Neuronal stem cell (in vitro differentiated cells): ENCODE measurements around the gene SCRN3.
"Not testable (repeated sequence)": the region's sequence is repeated elsewhere in the genome, so short reads cannot be mapped to it uniquely, and the experiment has no call there.

Source experiments
- DNase-seq: peaks from one replicate; pipeline ENCODE4 v3.0.0-alpha.2; 2013; ENCODE audit warnings: low spot score
- H2AFZ ChIP-seq: one replicate; pipeline ENCODE4 v1.6.1; 2013; ENCODE audit warnings: mild to moderate bottlenecking, low read length, inconsistent platforms
- H2AK5ac ChIP-seq: 2 replicates; pipeline ENCODE4 v1.6.1; 2013; ENCODE audit warnings: low read depth, mild to moderate bottlenecking, inconsistent platforms, low read length, moderate library complexity, mixed read lengths
- H2BK120ac ChIP-seq: 2 replicates; pipeline ENCODE4 v1.6.1; 2013; ENCODE audit warnings: low read depth, mild to moderate bottlenecking, inconsistent platforms, low read length, moderate library complexity, mixed read lengths
- H2BK12ac ChIP-seq: one replicate; pipeline ENCODE4 v1.6.1; 2013; ENCODE audit warnings: low read length, inconsistent platforms
- H2BK15ac ChIP-seq: 2 replicates; pipeline ENCODE4 v1.6.1; 2013; ENCODE audit warnings: mild to moderate bottlenecking, low read length, inconsistent platforms, mixed read lengths
- H2BK5ac ChIP-seq: one replicate; pipeline ENCODE4 v1.6.1; 2013; ENCODE audit warnings: inconsistent platforms, mild to moderate bottlenecking, low read length, moderate library complexity
- H3K14ac ChIP-seq: one replicate; pipeline ENCODE4 v1.6.1; 2013; ENCODE audit warnings: low read length, inconsistent platforms
- H3K18ac ChIP-seq: 2 replicates; pipeline ENCODE4 v1.6.1; 2013; ENCODE audit warnings: low read length, inconsistent platforms
- H3K23ac ChIP-seq: 2 replicates; pipeline ENCODE4 v1.6.1; 2013; ENCODE audit warnings: low read depth, mild to moderate bottlenecking, mixed read lengths, low read length, inconsistent platforms; ENCODE audit not compliant: poor library complexity
- H3K27ac ChIP-seq: replicated peaks from 3 replicates; pipeline ENCODE4 v1.5.1; 2013; ENCODE audit warnings: low read length, inconsistent platforms
- H3K27me3 ChIP-seq, 3 experiments: 2 replicates each; pipeline ENCODE4 v1.6.1; 2013; ENCODE audit warnings: low read length in 3 of 3, mild to moderate bottlenecking in 2 of 3, inconsistent platforms in 1 of 3, low read depth in 1 of 3, mixed read lengths in 1 of 3, moderate library complexity in 1 of 3; ENCODE audit not compliant: control insufficient read depth in 3 of 3, insufficient read depth in 3 of 3
- H3K36me3 ChIP-seq, 2 donors: replicated peaks in 1 of 2; 2 replicates each; pipeline ENCODE4 v1.6.1; 2013; ENCODE audit warnings: low read length in 2 of 2; ENCODE audit not compliant: control insufficient read depth in 2 of 2, insufficient read depth in 2 of 2
- H3K4ac ChIP-seq: 2 replicates; pipeline ENCODE4 v1.6.1; 2013; ENCODE audit warnings: inconsistent platforms, mild to moderate bottlenecking, low read length, moderate library complexity
- H3K4me1 ChIP-seq, 2 donors: 1 replicate in 1 of 2; 2 replicates in 1 of 2; pipeline ENCODE4 v1.6.1; 2013; ENCODE audit warnings: low read length in 2 of 2, low read depth in 1 of 2; ENCODE audit not compliant: control insufficient read depth in 2 of 2, insufficient read depth in 1 of 2
- H3K4me2 ChIP-seq: one replicate; pipeline ENCODE4 v1.6.1; 2013; ENCODE audit warnings: mild to moderate bottlenecking, low read length, inconsistent platforms; ENCODE audit not compliant: insufficient read depth, poor library complexity, severe bottlenecking
- H3K4me3 ChIP-seq, 2 donors: 2 replicates each; pipeline ENCODE4 v1.5.1; 2013; ENCODE audit warnings: low read length in 2 of 2, mild to moderate bottlenecking in 2 of 2, inconsistent platforms in 1 of 2, moderate library complexity in 1 of 2
- H3K79me1 ChIP-seq: one replicate; pipeline ENCODE4 v1.6.1; 2013; ENCODE audit warnings: low read depth, mild to moderate bottlenecking, inconsistent platforms, low read length, moderate library complexity
- H3K9ac ChIP-seq: one replicate; pipeline ENCODE4 v1.6.1; 2013; ENCODE audit warnings: mild to moderate bottlenecking, low read depth, low read length, inconsistent platforms; ENCODE audit not compliant: poor library complexity
- H3K9me3 ChIP-seq, 2 donors: replicated peaks in 1 of 2; 2 replicates each; pipeline versions ENCODE3 to v1.6.1; 2013; ENCODE audit warnings: low read length in 2 of 2, mild to moderate bottlenecking in 2 of 2, inconsistent platforms in 1 of 2, low read depth in 1 of 2, mixed read lengths in 1 of 2, moderate library complexity in 1 of 2; ENCODE audit not compliant: control insufficient read depth in 2 of 2, insufficient read depth in 1 of 2
- H4K8ac ChIP-seq: one replicate; pipeline ENCODE4 v1.6.1; 2013; ENCODE audit warnings: low read depth, mild to moderate bottlenecking, inconsistent platforms, low read length, moderate library complexity
- H4K91ac ChIP-seq: one replicate; pipeline ENCODE4 v1.6.1; 2013; ENCODE audit warnings: low read length, low read depth, mild to moderate bottlenecking, inconsistent platforms; ENCODE audit not compliant: poor library complexity
- WGBS, 2 donors: extraction: QIAGEN DNeasy Blood & Tissue Kit; methylation state at CpG; one replicate each; pipeline ENCODE4 v1.1.7; 2013; ENCODE audit warnings: missing lambda C conversion rate in 2 of 2, mixed read lengths in 1 of 2; ENCODE audit not compliant: insufficient read length in 2 of 2, insufficient replicate concordance in 1 of 2; ENCODE audit errors: extremely low coverage in 2 of 2; 5-methylcytosine and 5-hydroxymethylcytosine counted together

SCRN3 gene

DNA sequence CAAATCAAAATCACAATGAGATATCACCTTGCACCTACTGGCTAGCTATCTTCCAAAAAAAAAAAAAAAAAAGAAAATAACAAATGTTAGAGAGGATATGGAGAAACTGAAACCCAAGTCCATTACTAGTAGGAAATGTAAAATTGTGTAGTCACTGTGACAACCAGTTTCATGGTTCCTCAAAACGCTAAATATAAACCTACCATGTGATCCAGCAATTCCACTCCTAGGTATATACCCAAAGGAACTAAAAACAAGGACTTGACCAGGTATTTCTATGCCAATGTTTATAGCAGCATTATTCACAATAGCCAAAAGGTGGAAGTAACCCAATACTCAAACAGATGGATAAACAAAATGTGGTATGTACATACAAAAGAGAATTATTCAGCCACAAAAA, 11.7 kb upstream of the SCRN3 start:
- Histone ChIP-seq H4K8ac (no peak overlapping the region), H3K4me3 (no peak overlapping the region)
- DNase-seq: no peak

DNA sequence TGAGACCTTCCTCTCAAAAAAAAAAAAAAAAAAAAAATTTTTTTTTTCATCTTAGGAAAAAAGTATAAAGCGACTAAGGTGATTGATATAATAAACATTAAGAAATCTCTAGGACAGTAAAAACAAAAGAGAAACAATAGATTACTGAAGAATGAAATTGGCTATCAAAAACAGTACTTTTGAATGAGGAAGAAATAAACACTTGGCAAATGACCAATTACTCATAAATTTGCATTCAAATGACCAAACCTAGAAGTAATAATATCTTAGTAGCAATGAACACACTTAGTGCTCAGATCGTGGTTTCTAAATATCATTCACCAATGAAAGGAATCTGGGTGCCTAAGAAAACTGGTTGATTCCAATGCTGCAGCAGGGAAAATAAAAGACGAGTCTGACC, 10.3 kb upstream of the SCRN3 start:
- H2AK5ac ChIP-seq: no peak overlapping the region
- no peaks in the 10 kb centered on the region for H3K4me1 ChIP-seq
- H3K79me1 ChIP-seq: no peaks in the 10 kb centered on the region
- no peak overlapping the region for H2BK5ac ChIP-seq
- no peak for DNase-seq
- H3K23ac ChIP-seq: no peak overlapping the region
- no peak overlapping the region for H3K4ac ChIP-seq
- no peak overlapping the region for H2AFZ ChIP-seq
- no CpG with 5 or more reads among the region's 3 CpGs for WGBS, 2 donors
- no peaks in the 10 kb centered on the region for H3K9me3 ChIP-seq
- peaks cover 5 to 62% of the 10 kb centered on the region in 2 donors for H3K36me3 ChIP-seq
- no peak overlapping the region for H2BK15ac ChIP-seq
- H3K18ac ChIP-seq: no peak overlapping the region
- H4K91ac ChIP-seq: no peak overlapping the region
- H3K4me3 ChIP-seq: no peak overlapping the region
- no peak overlapping the region for H3K27ac ChIP-seq
- no peak overlapping the region for H4K8ac ChIP-seq
- H2BK120ac ChIP-seq: no peak overlapping the region
- H2BK12ac ChIP-seq: no peak overlapping the region
- H3K27me3 ChIP-seq: no peaks in the 10 kb centered on the region
- no peak overlapping the region for H3K9ac ChIP-seq
- H3K14ac ChIP-seq: no peak overlapping the region
- no peak overlapping the region for H3K4me2 ChIP-seq

More for the DNA sequence above, 11.7 kb upstream of the SCRN3 start:
- Histone ChIP-seq H3K14ac (no peak overlapping the region), H3K18ac (no peak overlapping the region), H3K9me3 (no peaks in the 10 kb centered on the region), H2BK12ac (no peak overlapping the region), H3K4me2 (no peak overlapping the region), H2AK5ac (no peak overlapping the region), H2BK120ac (no peak overlapping the region), H3K9ac (no peak overlapping the region), H3K27me3 (no peaks in the 10 kb centered on the region), H3K4me1 (no peaks in the 10 kb centered on the region), H2BK5ac (no peak overlapping the region), H4K91ac (no peak overlapping the region), H3K4ac (no peak overlapping the region), H3K23ac (no peak overlapping the region), H3K36me3 (peaks cover 8 to 70% of the 10 kb centered on the region in 2 donors), H2BK15ac (no peak overlapping the region), H3K27ac (no peak overlapping the region), H3K79me1 (no peaks in the 10 kb centered on the region), H2AFZ (no peak overlapping the region)
- no CpG with 5 or more reads among the region's 1 CpG for WGBS, 2 donors

DNA sequence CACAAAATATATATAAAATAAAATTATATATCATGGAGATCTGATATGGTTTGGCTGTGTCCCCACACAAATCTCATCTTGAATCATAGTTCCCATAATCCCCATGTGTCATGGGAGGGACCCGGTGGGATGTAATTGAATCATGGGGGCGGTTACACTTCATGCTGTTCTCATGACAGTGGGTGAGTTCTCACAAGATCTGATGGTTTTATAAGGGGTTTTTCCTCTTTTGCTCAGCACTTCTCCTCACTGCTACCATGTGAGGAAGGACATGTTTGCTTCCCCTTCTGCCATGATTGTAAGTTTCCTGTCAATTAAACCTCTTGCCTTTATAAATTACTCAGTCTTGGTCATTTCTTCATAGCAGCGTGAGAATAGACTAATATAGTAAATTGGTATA, 6.8 kb upstream of the SCRN3 start:
- not testable (repeated sequence) for H2BK5ac ChIP-seq, H3K14ac ChIP-seq, H3K79me1 ChIP-seq, H4K8ac ChIP-seq, H2BK15ac ChIP-seq, DNase-seq, H2AFZ ChIP-seq, H2BK12ac ChIP-seq, H4K91ac ChIP-seq, H3K9me3 ChIP-seq, H3K27me3 ChIP-seq, H3K23ac ChIP-seq, H2BK120ac ChIP-seq, H3K18ac ChIP-seq, H3K4me2 ChIP-seq, H3K4ac ChIP-seq, H3K4me3 ChIP-seq, H3K9ac ChIP-seq, H3K27ac ChIP-seq, H3K4me1 ChIP-seq, H2AK5ac ChIP-seq
- peaks cover 5 to 61% of the 10 kb centered on the region in 2 donors for H3K36me3 ChIP-seq
- WGBS, 2 donors: no CpG with 5 or more reads among the region's 3 CpGs

DNA sequence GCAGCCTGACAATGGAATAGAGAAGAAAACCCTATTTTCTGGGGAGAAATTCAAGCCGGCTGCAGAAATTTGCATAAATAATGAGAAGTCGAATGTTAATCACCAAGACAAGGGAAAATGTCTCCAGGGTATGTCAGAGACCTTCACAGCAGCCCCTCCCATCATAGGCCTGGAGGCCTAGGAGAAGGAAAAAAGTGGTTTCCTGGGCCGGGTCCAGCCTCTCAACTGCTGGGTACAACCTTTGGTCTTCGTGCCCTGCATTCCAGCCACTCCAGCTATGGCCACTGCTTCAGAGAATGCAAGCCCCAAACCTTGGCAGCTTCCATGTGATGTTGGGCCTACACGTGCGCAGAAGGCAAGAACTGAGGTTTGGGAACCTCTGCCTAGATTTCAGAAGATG, 6.0 kb upstream of the SCRN3 start:
- Histone ChIP-seq H3K79me1 (no peaks in the 10 kb centered on the region), H2AFZ (no peak overlapping the region), H2BK12ac (no peak overlapping the region), H2BK5ac (no peak overlapping the region), H4K91ac (no peak overlapping the region), H3K4ac (no peak overlapping the region), H4K8ac (no peak overlapping the region), H3K23ac (no peak overlapping the region), H3K4me3 (no peak overlapping the region), H3K4me1 (peaks cover 0 to 4% of the 10 kb centered on the region in 2 donors), H3K27ac (no peak overlapping the region), H3K36me3 (peaks cover 5 to 53% of the 10 kb centered on the region in 2 donors), H2AK5ac (no peak overlapping the region), H2BK15ac (no peak overlapping the region), H3K14ac (no peak overlapping the region), H3K9me3 (no peaks in the 10 kb centered on the region), H3K27me3 (no peaks in the 10 kb centered on the region), H3K18ac (no peak overlapping the region), H3K4me2 (no peak overlapping the region), H3K9ac (no peak overlapping the region), H2BK120ac (no peak overlapping the region)
- WGBS, 2 donors: no CpG with 5 or more reads among the region's 6 CpGs
- DNase-seq: no peak
